Measurements from ENCODE around the gene ZNF764.
"Not testable (repeated sequence)": the region's sequence is repeated elsewhere in the genome, so short reads cannot be mapped to it uniquely, and the experiment has no call there.

- not testable (repeated sequence) for TF ChIP-seq CTCF, POLR2A (IDR thresholded peaks at IDR 0.05)
These were observed 35.3 kb downstream of the ZNF764 start for GRCh38 chr16:30522702-30523463.

Data from thyroid gland (tissue), 4 donors.